GM19193 (cell line): Measurements from ENCODE around the gene OR2C1.

Experiments
- POLR2A ChIP-seq: IDR thresholded peaks from 4 replicates; pipeline ENCODE4 v1.6.1; 2011; ENCODE audit not compliant: insufficient read depth, insufficient read length; ENCODE audit errors: extremely low read depth

The OR2C1 gene

GRCh38 chr16:3355589-3355988 is at the start of gene OR2C1:
TSS of gene OR2C1 (plus strand) at chr16:3355889. CDS start at chr16:3355941, 52 bp downstream.
- no peak for TF ChIP-seq POLR2A

DNA sequence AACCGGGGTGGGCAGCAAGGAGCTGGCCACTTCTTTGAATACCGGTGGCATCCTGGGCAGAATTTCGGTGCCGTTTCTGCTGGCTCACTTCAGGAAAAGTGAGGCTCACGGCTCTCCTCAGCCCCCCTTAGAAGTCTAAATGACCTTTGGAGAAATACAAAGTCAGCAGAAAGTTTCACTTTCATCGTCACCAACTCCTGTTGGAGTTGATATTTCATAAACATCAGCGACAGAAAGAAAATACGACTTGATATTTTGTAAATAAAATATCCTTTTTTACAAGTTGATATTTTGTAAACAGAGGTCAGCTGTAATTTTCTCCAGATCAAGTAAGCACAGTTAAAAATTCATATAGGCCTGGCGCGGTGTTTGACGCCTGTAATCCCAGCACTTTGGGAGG is 49.6 kb upstream of the OR2C1 start:
- TF ChIP-seq POLR2A = no peak

DNA sequence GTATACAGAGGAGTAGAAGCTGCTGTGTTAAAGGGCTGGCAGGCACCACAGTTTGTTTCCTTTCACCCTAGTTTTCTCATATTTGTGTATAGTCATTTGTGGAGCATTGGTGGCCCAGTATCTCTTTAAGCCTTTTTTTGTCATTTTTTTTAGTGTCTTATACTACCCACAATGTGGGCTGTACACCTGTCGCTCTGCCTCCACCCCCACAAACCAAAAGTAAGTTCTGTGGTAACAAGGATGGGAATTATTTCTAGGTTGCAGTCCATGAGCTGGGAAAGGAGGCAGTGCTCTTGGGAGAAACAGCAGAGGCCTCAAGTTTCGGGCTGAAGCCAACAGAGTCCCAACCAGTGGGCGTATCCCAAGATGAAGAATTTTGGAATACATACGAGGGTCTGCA is 44.2 kb upstream of the OR2C1 start:
- TF ChIP-seq POLR2A = no peak

DNA sequence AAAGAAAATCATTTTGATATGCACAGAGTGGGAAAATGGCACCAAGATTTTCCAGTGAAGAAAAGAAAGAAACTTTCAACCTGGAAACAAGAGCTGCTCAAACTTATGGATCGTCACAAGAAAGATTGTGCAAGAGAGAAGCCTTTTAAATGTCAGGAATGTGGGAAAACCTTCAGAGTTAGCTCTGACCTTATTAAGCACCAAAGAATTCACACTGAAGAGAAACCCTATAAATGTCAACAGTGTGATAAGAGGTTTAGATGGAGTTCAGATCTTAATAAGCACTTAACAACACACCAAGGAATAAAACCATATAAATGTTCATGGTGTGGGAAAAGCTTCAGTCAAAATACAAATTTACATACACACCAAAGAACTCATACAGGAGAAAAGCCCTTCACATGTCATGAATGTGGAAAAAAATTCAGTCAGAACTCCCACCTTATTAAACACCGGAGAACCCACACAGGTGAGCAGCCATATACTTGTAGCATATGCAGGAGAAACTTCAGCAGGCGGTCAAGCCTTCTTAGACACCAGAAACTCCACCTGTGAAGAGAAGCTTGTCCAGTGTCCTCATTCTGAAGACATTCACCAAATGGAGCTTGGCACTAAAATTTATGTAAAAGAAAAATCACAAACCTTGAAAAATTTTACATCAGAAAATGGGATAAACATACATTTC is 38.2 kb upstream of the OR2C1 start:
- TF ChIP-seq POLR2A = no peak

DNA sequence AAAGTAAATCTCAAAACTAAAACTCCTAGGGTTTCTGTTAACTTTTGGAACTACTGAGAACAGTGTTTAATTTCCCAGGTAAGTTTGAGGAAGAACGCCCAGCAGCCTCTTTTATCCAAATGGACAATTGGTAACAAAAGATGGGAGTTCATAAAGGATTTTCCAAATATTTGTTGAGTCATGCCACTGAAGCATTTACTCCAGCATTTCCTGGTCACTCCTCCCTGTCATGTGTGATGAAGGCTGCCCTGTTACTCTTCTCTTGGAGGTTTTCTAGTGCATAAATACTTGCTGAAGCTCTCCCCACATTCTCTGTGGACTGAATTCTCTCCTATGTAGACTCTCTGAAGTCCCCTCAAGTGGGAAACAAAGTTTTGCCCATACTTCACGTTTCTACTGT is 33.9 kb upstream of the OR2C1 start:
- TF ChIP-seq POLR2A = no peak

DNA sequence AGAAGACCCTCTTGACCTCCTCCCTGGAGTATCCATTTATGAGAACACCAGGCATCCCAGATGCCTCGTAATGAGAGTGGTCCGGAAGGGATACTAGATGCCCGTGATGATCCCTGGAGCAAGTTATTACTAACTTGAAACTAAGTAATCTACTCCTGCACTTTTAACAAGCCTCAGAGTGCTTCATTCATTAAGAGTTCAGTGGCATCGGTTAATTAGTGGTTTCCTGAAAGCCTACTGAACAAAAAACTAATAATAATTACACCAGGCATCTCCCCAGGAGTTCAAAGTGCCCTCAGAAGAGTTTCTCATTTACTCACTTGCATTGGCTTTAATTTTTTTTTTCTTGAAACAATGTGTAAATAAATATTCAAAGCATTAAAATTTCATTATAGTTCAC is 28.2 kb upstream of the OR2C1 start:
- TF ChIP-seq POLR2A = no peak

- TF ChIP-seq POLR2A = no peak
These were observed 27.6 kb upstream of the OR2C1 start for GRCh38 chr16:3328104-3328503.

DNA sequence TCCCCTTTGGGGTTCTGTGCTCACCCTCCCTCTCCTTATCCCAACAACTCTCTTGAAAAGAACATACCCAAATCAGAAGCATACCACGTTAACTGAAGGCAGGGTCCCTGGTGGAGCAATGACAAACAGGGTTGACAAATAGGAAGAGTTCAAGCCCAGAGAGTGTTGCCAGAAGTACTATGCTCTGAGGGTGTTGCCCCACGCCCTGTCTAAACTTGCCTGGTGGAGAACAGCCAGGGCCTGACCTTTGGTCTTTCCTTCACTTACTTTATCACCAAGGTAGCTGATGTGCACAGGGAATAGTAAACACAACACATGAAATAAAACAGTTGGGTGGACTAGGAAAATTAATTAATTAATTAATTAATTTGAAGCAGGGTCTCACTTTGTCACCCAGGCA is 27.0 kb upstream of the OR2C1 start:
- no peak for TF ChIP-seq POLR2A

DNA sequence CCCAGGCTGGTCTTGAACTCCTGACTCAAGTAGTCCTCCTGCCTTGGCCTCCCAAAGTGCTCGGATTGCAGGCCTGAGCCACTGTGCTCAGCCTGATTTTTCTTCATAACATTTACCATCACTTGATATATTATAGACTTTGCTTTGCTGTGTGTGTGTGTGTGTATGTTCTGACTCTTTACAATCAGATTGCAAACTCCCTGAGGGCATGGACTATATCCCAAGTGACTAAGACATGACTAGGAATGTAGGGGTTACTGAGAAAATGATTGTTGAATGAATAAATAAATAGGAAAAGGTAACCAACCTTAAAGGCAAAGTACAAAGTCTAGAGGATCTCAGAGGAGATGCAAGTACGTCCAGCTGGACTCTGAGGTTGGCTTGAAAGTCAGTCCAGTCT is 9.6 kb upstream of the OR2C1 start:
- TF ChIP-seq POLR2A = no peak

GRCh38 chr16:3347586-3347985 is 8.1 kb upstream of the OR2C1 start:
- TF ChIP-seq POLR2A = no peak

DNA sequence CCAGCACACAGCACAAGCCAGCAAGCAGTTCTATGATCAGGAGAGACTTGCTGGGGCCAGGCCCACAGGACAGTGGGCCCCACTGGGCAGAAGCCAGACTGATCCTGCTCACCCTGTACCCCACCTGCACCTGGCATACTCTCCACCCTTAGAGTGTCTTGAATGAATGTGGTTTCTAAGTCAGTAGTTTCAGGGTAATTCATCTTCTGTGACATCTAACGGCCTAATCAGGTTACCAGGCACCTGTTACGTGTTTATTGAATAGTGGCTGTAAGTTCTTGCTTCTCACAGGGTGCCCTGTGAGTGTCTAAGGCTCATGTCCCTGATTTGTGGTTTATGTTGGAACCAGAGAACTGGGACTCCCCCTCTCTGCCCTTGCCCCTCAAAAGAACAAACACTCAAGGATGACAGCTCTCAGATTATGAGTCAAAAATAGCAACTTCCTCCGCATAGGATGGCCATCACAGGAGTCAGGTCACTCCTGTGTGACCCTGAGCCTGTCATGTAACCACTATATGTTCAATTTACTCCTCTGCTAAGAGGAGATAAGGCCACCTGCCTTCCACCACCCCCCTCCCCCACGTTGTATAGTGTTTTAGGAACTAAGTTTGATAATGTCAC is 7.0 kb upstream of the OR2C1 start:
- TF ChIP-seq POLR2A = no peak

GRCh38 chr16:3349175-3349574 is 6.5 kb upstream of the OR2C1 start:
- TF ChIP-seq POLR2A = no peak

GRCh38 chr16:3356118-3356517 is 429 bp downstream of the OR2C1 start:
- no peak for TF ChIP-seq POLR2A

DNA sequence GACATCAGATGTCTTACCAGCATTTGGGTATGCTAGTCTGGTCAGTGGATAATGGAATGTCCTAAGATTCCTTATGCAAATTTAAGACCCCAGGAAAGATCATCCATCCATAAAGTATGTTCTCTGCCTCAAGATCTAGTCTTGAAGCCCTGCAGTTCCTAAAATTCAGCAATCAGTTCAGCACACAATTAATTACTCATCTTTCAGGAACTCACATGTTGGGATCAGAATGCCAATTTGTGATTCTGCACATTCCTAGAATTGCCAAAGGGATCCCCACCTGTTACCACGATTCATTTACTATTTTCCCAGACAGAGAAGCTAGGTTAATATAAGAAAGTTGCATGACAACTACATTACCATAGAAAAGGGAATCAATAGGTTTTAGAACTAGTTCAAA is 3.2 kb downstream of the OR2C1 start:
- TF ChIP-seq POLR2A = no peak

- no peak for TF ChIP-seq POLR2A
These were observed 7.2 kb downstream of the OR2C1 start for GRCh38 chr16:3362931-3363330.

DNA sequence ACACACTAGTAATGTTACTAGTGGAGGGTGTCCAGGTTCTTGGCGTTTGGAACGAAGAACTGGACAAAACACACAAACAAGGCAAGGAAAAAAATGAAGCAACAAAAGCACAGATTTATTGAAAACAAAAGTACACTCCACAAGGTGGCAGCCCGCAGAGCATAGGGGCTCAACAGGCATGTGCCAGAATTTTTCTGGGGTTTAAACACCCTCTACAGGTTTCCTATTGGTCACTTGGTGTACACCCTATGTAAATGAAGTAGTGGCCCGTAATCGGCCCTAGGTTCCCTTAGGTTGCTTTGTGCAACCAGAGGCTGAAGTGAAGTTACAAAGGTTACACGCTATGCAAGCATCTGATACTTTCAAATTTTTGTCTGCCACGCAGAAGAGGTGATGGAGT is 8.1 kb downstream of the OR2C1 start:
- TF ChIP-seq POLR2A = no peak
